ENCODE measurements around the gene NAV1.
"Not testable (repeated sequence)": the region's sequence is repeated elsewhere in the genome, so short reads cannot be mapped to it uniquely, and the experiment has no call there.

NAV1 gene

DNA sequence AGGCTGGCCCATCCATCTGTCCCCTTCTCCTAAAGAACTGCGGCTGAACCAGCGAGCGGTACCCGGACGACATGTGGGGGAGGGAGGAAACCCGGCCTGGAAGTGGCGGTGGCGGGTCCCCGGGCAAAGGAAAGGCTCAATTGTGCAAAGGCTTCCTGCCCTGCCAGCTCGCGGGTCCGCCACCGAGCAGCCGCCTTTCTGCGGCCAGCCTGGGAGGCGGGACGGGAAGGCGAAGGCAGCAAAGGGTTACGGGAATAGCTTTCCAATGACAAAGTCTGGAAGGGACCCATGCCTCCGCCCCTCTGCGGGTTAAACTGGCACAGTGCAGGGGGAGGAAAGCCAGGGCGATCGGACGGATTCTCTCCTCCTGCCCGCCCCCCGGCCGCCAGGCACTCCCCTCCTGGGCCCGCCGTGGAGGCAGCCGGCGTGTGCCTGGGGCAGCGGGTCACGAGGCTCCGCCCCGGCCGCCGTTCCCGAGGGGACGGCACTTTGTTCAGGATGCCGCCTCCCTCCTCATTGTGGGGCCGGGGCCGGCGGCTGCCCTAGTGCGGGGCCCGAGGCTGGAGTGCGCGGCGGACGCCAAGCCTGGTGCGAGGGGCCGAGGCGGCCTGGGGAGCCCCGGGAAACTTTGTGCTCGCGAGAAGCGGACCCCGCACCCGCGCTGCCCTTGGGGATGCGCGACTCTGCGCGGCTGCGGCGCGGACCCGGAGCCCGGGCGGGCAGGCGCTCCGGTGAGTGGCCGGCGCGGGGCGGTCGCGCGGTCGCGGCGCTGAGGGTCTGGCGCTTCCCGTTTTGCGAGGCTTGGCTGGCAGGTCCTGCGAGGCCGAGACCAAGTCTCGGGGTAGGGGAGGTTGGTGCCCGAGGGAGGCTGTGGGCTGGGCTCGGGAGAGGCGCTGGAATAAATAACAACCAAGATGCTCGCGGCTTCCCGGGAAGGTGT lies at the start of gene NAV1:
NAV1 (plus strand) TSS at position 516 of the 940 bp plus-strand sequence. CDS start 83,758 bp downstream, outside the sequence.
- intact Hi-C loops (cut with DNase I), result loop anchor here (5.0 kb wide), 1 partner anchor 253 kb away; no protein-coding TSS in a partner anchor
- DNase-seq, result peak; percentile 41 to 91 (median 76)

GRCh38 chr1:201489643-201490261 lies 49.2 kb upstream of the NAV1 start:
- DNase-seq, result no peak
- intact Hi-C loops (cut with DNase I), result no loop called here

- DNase-seq, result no peak
- intact Hi-C loops (cut with DNase I), result no loop called here
These were observed 48.2 kb upstream of the NAV1 start for GRCh38 chr1:201490708-201491131.

DNA sequence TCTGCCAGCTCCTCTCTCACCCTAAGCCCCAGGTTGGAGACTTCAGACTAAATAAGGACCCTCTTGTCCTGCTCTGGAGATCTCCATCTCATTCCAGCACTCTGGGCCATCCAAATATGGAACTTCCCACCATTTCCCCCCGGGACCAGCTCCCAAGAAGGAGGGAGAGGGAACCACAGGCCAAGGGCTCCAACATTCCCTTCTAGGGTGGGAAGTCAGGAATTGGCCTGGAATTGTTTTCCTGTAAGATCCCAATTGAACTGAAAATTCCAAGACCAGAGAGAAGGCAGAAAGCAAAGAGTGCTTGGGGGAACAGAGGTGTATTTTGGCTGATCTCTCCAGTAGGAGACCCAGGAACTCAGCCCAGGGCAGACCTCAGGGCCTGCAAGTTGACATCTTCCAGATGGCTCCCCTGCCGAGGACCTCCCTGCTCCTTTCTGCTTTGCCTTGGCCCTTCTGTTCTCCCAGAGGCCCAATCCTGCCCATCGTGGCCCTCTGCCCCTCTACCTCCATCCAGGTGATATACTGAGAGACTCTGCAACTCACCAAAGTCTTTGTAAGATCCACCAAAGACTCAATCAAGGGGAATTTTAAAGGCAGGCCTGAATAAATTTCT lies 46.9 kb upstream of the NAV1 start:
- DNase-seq, result no peak
- intact Hi-C loops (cut with DNase I), result no loop called here

DNA sequence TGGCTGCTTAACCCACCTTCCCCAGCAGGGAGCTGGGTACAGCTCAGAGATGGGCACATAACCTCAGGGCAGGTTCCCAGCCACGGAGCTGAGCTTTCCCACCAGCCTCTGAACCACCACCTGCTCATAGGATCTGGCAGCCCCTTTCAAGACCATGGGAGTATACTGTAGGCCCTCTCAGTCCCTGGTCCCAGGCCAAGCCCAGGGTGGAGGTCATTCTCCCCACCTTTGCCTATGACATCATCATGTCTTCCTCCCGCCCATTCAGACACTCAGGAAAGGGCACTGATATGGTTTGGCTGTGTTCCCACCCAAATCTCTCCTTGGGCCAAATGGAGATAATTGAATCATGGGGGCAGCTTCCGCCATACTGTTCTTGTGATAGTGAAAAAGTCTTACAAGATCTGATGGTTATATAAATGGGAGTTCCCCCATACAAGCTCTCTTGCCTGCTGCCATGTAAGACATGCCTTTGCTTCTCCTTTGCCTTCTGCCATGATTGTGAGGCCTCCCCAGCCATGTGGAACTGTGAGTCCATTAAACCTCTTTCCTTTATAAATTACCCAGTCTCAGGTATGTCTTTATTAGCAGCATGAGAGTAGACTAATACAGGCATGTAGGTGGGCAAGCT lies 45.8 kb upstream of the NAV1 start:
- intact Hi-C loops (cut with DNase I), result not testable (repeated sequence)

GRCh38 chr1:201493757-201494617 lies 44.9 kb upstream of the NAV1 start:
- DNase-seq, result no peak
- intact Hi-C loops (cut with DNase I), result no loop called here

More for the DNA sequence above, 45.8 kb upstream of the NAV1 start:
- not testable (repeated sequence) for DNase-seq

DNA sequence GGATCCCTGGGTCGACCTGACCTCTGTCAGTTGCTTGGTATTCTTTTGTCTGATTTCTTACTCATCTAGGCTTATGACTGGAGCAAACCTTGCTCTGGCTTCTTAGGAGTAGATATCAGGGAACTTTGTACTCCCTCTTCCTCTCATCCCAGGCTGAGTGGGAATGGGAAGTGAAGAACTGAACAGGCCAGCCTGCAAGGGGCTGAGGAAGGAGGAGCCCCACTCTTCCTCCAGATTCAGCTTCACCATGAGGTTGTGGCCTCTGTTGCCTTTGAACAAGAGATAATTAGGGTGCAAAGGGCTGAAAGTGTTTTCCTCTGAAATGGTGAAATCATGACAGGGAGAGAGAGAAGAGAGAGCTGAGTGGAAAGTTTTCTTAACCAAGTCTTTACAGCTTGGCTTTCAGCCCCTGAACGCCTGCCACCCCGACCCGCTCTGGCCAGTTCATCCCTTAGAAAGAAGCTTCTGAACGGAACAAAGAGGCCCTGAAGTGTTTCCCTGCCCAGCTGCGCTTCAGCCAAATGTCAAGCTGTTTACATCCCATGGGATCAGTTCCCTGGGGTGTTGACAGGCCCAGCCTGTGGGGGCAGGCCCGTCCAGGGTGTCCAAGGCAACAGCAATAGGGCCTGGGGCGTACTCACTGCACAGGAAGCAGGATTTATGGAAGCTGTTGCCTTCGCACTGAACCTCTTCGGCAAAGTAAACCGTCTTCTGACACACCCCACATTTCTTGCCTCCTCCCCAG lies 43.2 kb upstream of the NAV1 start:
- intact Hi-C loops (cut with DNase I), result no loop called here

DNA sequence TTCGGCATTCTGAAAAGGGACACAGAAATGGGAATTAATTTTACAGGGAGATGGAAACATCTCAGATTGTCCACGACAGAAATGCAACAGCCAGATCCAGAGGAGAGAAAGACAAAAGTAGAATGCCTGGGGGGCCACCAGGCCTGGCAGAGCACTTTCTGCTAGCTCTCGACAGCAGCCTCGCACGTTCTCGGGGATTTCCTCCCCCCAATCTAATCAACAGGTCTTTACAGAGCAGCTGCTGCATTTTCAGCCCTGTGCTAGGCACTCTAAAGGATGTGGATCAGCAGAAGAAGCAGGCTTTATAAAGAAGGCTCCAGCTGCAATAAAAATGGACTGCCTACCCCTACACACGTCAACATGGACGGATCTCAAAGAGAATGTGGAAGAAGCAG lies 42.6 kb upstream of the NAV1 start:
- peak in 2 of 42 donors; percentile 17 to 50 for DNase-seq
- intact Hi-C loops (cut with DNase I), result no loop called here

More for the DNA sequence above, 43.2 kb upstream of the NAV1 start:
- DNase-seq, result peak; percentile 75 to 97 (median 90)

- intact Hi-C loops (cut with DNase I), result no loop called here
- no peak for DNase-seq
These were observed 40.9 kb upstream of the NAV1 start for GRCh38 chr1:201497935-201498509.

DNA sequence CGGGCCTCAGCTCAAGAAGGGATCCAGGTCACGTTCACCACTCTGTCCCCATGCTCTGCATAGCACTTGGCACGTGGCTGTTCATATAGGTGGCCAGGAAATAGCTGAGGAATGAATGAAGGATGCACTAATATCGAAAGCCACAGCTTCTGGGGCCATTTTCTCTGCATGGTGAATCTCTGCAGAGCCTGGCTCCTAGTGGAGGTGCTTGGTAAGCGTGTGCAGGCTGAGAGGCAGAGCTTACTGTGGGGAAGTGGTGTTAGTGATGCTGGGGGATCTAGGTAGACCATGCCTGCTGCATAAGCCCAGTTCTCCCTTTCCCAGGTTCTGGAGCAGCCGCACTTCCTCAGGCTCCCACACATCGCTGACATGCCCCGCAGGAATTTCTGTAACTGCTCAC lies 40.3 kb upstream of the NAV1 start:
- no peak for DNase-seq
- intact Hi-C loops (cut with DNase I), result no loop called here

DNA sequence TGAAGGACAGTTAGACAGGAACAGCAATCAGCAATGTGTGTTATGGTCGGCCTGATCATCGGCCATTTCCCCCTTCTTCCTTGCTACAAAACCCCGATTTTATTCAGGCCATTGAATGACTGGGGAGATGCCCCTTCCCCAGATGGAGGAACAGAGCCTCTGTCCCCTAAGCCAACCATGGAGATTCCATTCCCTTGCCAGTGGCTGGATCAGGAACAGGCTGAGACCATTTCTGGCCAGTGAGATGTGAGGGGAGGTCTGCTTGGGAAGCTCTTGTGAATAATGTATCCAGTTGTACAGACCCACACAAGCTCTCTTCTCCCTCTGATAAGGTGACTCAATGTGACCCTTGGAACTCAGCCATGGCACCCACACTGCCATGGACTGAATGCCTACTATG lies 39.7 kb upstream of the NAV1 start:
- no peak for DNase-seq
- intact Hi-C loops (cut with DNase I), result no loop called here

GRCh38 chr1:201499795-201500669 lies 38.9 kb upstream of the NAV1 start:
- intact Hi-C loops (cut with DNase I), result no loop called here
- DNase-seq, result peak; percentile 73 to 96 (median 88)

- intact Hi-C loops (cut with DNase I), result no loop called here
- DNase-seq, result peak in 8 of 42 donors; percentile 39 to 73 (median 59)
These were observed 38.2 kb upstream of the NAV1 start for GRCh38 chr1:201500670-201501120.

DNA sequence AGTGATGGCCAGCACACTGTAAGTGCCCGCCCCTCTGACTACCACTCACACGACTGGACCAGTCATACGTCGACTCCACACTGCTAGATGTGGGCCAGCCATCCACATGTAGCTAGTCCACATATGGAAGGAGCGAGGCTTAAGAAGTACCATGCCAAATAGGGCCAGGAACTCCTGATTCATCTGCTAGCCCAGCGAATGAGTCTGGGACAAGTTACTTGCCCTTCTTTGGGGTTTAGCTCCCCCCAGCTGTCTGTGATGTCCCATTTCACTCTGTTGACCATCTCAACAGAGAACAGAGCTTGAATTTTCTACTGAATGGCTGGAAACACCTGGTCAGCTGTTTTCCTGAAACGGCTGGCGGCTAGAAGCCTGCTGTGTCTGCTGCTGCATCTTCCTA lies 37.8 kb upstream of the NAV1 start:
- intact Hi-C loops (cut with DNase I), result no loop called here
- DNase-seq, result no peak

DNA sequence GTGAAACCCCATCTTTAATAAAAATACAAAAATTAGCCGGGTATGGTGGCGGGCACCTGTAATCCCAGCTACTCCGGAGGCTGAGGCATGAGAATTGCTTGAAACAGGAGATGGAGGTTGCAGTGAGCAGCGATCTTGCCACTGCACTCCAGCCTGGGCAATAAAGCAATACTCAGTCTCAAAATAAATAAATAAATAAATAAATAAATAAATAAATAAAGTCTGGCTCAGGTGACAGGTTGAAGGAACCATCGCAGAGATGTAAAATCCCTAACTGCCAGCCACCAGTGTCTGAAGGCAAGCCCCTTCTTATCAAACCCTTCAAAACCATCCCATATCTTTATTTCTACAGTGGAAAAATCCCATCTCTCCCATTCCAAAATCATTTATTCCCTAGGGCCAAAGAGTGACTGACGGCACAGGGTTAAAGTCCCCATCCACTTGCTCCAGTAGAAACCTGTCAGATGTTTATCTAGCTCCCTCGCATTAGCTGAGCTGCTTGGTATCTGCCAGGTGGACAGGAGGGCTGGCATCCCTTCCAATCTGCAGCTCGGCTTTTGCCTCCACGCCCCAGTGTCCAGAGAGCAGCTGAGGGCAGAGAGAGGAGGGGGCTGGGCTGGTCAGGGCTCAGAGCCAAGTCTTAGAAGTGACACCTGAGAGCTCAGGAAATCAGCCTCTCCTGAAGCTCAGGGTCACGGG lies 37.0 kb upstream of the NAV1 start:
- no peak for DNase-seq
- intact Hi-C loops (cut with DNase I), result no loop called here

GRCh38 chr1:201502511-201502857 lies 36.4 kb upstream of the NAV1 start:
- no peak for DNase-seq
- intact Hi-C loops (cut with DNase I), result no loop called here

Data from head of caudate nucleus (tissue), 42 donors.